Esophagus muscularis mucosa (tissue), 4 donors: ENCODE measurements around the gene SSBP2.

Experiments
- CTCF ChIP-seq, 3 experiments: fragments of 200-600 bp in 2 of 3; fragments of 450-650 bp in 1 of 3; sonication (generic) in 2 of 3; IDR thresholded peaks; one replicate each; pipeline ENCODE4 v1.5.1; 2017 to 2019; ENCODE audit warnings: antibody characterized with exemption in 3 of 3, mild to moderate bottlenecking in 2 of 3, moderate library complexity in 1 of 3
- EP300 ChIP-seq: sonication (generic); formaldehyde crosslinking; IDR thresholded peaks from one replicate; pipeline ENCODE4 v1.6.1; 2017; ENCODE audit warnings: antibody characterized with exemption
- POLR2A ChIP-seq: fragments of 450-650 bp; IDR thresholded peaks from one replicate; pipeline ENCODE4 v1.6.1; 2017; ENCODE audit warnings: antibody characterized with exemption, moderate library complexity, mild to moderate bottlenecking, low read depth
- POLR2AphosphoS5 ChIP-seq, 2 donors: sonication (generic); formaldehyde crosslinking; IDR thresholded peaks; one replicate each; pipeline ENCODE4 v1.6.1; 2017; ENCODE audit warnings: antibody characterized with exemption in 2 of 2

GRCh38 chr5:81650987-81651386 lies 99.9 kb downstream of the SSBP2 start:
- TF ChIP-seq CTCF (IDR thresholded peaks at IDR 0.05) = no peak
- TF ChIP-seq POLR2A = no peak
- TF ChIP-seq POLR2AphosphoS5 (IDR thresholded peaks at IDR 0.05) = no peak
- no peak for TF ChIP-seq EP300
